Measurements from ENCODE around the gene FHIP2A.
"Not testable (repeated sequence)": the region's sequence is repeated elsewhere in the genome, so short reads cannot be mapped to it uniquely, and the experiment has no call there.

GRCh38 chr10:114857288-114857565 is 35.6 kb downstream of the FHIP2A start:
- not testable (repeated sequence) for TF ChIP-seq ARNT (IDR thresholded peaks at IDR 0.05); FOXM1 (IDR thresholded peaks at IDR 0.05; ENCODE audit: borderline replicate concordance); FOXA1 (IDR thresholded peaks at IDR 0.05); BHLHE40 (IDR thresholded peaks at IDR 0.05; ENCODE audit: borderline replicate concordance); SP1 (IDR thresholded peaks at IDR 0.05)
